GM12874 (cell line): Measurements from ENCODE around the gene MAFB.

Experiments used
- TF ChIP-seq, protein P1 (sequence below): IDR thresholded peaks from 2 replicates; pipeline ENCODE4 v1.5.1; 2011; ENCODE audit warnings: low read depth, mild to moderate bottlenecking, control low read depth, low read length, moderate library complexity; ENCODE audit not compliant: insufficient read depth

The MAFB gene

DNA sequence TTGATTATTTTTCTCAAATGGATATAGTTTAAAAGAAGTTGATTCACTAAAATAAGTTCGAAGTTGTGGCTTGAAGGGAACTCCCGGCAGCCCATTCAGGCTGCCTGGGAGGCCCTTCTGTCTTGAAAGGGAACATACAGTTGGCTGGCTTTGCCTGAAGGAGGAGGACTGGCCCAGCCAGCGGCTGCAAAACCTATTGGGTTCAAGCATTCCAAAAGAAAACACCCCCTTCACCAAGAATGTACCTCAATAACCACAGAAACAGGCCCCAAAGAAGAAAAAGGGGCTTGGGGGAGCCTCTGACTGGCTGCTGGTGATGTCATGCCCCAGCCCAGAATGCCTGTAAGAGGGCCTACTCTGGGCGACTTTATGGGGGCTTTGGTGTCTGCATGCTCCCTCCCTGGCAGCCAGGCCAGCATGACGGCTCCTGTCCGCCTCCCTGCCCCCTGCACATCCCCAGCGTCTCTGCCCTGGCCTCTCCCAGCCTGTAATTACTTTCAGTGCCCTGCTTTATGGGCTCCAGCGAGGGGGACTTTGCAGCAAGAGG, 36.5 kb downstream of the MAFB start:
- TF ChIP-seq, protein P1, sequence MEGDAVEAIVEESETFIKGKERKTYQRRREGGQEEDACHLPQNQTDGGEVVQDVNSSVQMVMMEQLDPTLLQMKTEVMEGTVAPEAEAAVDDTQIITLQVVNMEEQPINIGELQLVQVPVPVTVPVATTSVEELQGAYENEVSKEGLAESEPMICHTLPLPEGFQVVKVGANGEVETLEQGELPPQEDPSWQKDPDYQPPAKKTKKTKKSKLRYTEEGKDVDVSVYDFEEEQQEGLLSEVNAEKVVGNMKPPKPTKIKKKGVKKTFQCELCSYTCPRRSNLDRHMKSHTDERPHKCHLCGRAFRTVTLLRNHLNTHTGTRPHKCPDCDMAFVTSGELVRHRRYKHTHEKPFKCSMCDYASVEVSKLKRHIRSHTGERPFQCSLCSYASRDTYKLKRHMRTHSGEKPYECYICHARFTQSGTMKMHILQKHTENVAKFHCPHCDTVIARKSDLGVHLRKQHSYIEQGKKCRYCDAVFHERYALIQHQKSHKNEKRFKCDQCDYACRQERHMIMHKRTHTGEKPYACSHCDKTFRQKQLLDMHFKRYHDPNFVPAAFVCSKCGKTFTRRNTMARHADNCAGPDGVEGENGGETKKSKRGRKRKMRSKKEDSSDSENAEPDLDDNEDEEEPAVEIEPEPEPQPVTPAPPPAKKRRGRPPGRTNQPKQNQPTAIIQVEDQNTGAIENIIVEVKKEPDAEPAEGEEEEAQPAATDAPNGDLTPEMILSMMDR, result no peak

DNA sequence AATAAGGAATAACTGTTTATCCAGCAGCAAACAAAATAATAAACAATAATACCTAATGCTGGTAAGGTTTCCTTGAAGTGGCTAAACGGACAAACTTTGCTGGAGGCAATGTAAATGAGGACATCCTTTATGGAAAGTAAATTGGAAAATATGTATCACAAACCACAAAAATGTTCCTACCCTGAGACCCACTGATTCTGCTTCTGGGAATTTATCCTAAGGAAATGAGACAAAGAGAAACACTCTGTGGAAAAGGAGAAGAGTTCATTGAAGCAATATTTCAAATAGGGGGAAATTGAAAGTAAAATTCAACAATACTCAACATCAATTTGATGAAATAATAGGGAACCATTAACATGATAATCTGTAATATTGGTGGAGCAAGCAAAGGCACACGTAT, 37.9 kb downstream of the MAFB start:
- TF ChIP-seq, protein P1, result no peak

DNA sequence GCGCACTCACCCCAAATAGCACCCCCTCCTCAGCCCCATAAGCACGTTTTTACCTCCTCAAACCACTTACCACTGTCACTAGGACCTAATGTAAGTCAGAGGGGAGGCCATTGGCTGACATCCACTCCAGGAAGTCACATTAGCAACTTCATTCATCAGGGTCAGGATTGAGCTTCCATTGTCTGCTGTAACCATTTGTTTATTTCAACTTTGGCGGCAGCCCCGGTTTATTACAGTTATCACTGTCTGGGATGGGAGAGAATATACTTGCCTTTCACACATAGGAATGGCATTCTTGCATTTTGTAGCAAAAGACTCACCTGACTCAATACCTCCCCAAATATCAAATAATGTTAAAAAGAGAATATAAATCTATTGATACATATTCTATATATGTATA, 38.3 kb downstream of the MAFB start:
- TF ChIP-seq, protein P1, result no peak

DNA sequence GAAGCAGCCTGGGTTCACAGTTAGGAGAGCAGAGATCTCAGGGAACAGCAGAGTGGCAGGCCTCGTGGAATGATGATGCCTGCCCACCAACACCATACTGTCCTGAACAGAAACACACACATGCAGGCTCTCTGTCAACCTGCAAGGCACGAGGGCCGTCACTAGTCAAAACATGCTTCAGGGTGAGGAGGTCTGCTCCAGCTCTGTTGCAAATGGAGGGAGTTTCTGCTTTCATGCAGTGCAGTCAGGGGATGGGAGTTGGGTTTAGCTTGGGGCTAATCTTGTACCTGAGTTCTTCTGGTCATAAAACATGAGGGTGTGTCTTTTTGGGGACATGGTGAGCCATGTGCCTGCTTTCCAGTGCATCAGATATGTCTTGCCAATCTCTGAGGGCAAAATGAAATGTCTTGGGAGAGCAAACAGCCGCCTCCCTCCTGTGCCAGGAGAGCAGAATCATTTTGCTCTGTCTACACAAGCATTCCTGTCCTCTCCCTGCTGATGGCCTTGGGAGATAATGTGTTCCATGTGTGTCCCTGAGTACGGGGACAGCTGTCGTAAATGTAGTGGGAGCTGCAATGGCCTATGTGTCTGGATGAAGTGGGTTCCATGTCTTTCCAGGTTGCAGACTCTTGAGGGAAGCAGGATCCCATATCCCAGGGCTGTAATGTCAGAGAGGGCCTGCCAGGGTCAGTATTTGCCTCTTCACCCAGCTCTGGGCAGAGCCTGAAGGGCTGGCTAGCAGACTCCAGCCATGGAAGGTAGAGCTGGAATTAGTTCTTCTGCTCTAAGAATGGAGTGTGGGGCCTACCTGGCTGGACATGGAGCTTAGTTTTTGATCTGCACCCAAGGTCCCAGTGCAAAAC, 40.6 kb downstream of the MAFB start:
- TF ChIP-seq, protein P1, result no peak

DNA sequence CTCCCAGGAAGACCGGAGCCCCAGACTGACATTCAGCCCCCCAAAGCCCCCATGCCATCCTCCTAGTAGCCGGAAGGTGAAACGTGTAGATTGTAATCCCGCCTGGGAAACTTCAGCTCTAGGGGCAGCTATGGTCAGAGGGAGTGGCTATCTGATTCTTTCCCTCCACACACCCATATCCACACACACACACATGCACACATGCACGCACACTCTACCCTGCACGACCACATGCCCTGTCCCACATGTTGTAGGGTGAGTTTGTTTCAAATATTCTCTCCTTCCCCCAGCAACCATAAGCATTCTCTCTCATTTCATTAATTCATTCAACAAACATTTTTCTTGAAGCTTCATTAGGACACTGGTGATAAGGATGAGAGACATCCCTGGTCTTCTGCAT, 42.2 kb downstream of the MAFB start:
- TF ChIP-seq, protein P1, result no peak

DNA sequence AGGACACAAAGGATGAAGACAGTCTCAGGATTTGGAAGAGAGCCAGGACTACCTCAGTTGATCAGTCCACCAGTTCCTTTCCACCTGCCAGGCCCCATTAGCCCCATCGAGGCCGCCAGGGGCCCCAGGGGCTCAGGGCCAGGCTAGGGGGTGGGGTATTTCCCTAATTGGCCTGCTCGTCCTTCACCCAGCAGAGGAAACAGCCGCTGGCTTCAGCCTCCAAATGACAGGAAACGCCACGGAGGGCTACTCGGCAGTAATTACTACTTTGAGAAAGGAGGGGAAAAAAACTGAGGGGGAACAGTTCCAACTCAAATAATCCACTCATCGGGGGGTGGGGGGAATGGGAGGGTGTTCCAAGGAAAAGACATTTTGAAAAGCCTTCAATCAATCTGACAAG, 42.7 kb downstream of the MAFB start:
- TF ChIP-seq, protein P1, result no peak

DNA sequence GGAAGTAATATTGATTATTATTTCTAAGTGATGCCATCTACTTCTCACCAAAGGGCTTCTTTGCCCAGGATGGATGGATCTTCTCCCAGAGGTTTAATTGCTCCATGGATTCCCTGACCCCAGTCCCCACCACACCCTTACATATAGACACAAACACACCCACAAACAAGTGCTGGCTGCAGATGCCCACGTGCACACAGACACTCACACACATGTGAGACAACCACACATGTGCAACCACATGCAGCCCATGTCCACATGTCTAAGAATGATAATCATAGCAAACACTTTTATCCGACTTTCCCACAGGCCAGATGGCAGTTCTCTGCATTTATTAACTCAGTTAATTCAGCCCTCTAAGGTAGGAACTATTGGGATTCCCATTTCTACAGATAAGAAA, 44.2 kb downstream of the MAFB start:
- TF ChIP-seq, protein P1, result no peak
